ENCODE data around the gene S100A12. TPM values are rescaled to one million over a fixed set of nuclear protein-coding genes. Genes with fewer than 3 reads are reported as not detected.
A peak's percentile ranks its signal among the peaks of the same experiment; 100 is the strongest.

The S100A12 gene
- total and polyA plus RNA-seq, 9 of the 15 experiments (the other 6 are each of a cell fraction or from before 2014, with no cell fraction given), result not detected

DNA sequence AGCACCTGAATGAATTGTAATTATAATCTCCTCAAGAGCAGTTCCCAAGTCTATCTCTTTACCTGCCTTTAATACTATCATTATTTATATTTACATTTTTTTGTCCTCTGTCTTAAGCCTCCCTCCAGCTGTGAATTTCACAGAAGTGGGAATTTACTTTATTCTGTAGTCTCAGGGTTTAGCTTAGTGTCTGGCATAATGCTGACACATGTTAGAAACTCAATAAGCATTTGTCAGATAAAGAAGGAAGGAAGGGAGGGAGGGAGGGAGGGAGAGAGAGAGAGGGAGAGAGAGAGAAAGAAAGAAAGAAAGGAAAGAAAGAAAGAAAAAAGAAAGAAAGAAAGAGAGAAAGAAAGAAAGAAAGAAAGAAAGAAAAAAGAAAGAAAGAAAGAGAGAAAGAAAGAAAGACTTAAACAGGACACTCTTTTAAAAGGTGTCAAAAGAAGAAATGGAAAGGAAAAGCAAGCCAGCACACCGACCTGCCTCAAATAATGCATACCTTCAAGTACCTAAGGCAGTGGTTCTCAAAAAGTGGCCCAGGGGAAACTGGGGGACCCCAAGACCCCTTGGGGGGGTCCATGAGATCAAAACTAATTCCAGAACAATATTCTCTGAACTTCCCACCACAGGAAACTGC is 25.0 kb downstream of the S100A12 start (continued):
- TF ChIP-seq L3MBTL2 (IDR thresholded peaks at IDR 0.05), result peak; percentile 43; the same call in 1 of the 2 replicates
- no peak for TF ChIP-seq NCOA1 (IDR thresholded peaks at IDR 0.05; ENCODE audit: low read depth)
- TF ChIP-seq BRCA1 (IDR thresholded peaks at IDR 0.05), result no peak
- TF ChIP-seq BRCA1 (CRISPR knock-in tag; IDR thresholded peaks at IDR 0.05), result no peak
- TF ChIP-seq ZNF316 (IDR thresholded peaks at IDR 0.05), result peak; percentile 52
- TF ChIP-seq ZNF512 (tag; IDR thresholded peaks at IDR 0.05), result peak; percentile 95

DNA sequence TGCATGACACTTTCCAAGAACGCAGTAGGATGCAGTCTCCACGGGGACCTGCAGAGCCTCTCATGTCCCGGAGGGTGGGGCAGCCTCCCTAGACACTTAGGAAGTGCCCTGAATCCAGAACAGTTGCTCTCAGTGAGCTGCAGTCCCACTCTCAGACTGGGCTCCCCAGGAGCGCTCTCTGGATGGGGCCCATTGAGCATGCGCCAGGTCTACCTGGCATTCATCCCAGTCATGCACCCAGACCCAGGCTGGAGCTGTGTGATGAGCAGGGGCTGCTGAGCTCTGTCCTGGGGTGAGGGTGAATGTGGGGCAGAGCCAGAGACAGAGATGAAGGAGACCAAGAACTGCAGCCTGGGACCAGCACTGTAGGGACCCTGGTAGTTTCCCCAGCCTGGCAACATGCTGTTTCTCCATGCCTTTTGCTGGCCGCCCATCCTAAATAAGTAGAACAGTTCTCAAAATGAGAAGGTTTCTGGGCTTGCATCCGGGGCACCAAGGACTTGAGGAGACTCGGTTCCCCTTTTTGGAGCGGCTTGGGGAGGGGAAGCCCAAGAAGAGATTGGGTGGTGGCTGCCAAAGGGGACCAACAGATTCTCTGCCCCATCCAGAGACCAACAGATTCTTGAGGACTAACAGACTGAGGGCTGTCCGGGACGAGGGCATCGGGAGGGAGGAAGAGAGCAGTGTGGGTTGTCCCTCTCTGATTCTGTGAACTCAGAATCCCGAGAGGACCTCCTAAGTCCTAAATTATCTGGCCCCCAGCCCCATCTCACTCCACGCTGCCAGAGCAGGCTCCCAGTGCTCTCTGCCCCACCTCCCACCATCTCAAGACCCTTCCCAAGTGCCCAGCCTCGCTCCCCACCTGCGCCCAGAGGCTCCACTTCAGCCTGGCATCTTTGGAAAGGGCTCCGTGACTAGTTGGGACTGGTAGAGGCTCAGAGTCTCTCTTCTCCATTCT is 25.8 kb downstream of the S100A12 start:
- no peaks in the 10 kb centered on the region for H3K9me3 ChIP-seq (replicated peaks; ENCODE audit: control insufficient read depth, insufficient read depth, low read depth, low read length)
- in situ Hi-C loops (cut with MboI), result loop anchor here (5.0 to 10.0 kb wide), 2 partner anchors 158 to 405 kb away; no protein-coding TSS in a partner anchor

More for the DNA sequence above, 25.8 kb downstream of the S100A12 start:
- no peak overlapping the region for H3K9ac ChIP-seq (ENCODE audit: insufficient read depth in 1 of 2, low read depth in 2 of 2, low read length in 2 of 2)
- H4K20me1 ChIP-seq (replicated peaks; ENCODE audit: control insufficient read depth, insufficient read depth, low read length), result peaks cover 4% of the 10 kb centered on the region
- peak; percentile 26 for ATAC-seq
- H3K4me3 ChIP-seq, result no peak overlapping the region
- peaks cover 3 to 15% of the 10 kb centered on the region in 2 experiments; a peak in 3 of 5 replicates for H3K27me3 ChIP-seq (ENCODE audit: control insufficient read depth in 2 of 2, insufficient read depth in 2 of 2, low read length in 2 of 2)
- peaks cover 8 to 12% of the 10 kb centered on the region in 2 experiments for H3K4me1 ChIP-seq (replicated peaks in 1 of 2; ENCODE audit: control insufficient read depth in 2 of 2, insufficient read depth in 2 of 2, low read length in 2 of 2)
- 18% methylated on average over 17 of the region's 17 CpGs for WGBS (ENCODE audit: insufficient coverage, low coverage, missing lambda C conversion rate)
- H3K27ac ChIP-seq (ENCODE audit: extremely low read depth, low read depth, low read length), result no peak overlapping the region
- BruUV-seq (replicated peaks), result no TSS peak
- peak in 1 of 4 experiments; percentile 20 for DNase-seq (ENCODE audit: extremely low read depth in 1 of 4, low spot score in 3 of 4)
- FAIRE-seq, result no peak
- no peaks in the 10 kb centered on the region for H3K79me2 ChIP-seq (ENCODE audit: control insufficient read depth, insufficient read depth, low read length)
- intact Hi-C loops (cut with micrococcal nuclease), result loop anchor here (10.0 kb wide), 2 partner anchors 415 to 635 kb away; partner anchors contain the start of gene RAB13
- no peaks in the 10 kb centered on the region for H3K9me1 ChIP-seq (ENCODE audit: control insufficient read depth, insufficient read depth, low read length)
- CTCF ChIA-PET (ENCODE audit: low intra/inter-chr PET ratio), result interaction anchor here (0.6 kb wide), 1 partner anchor 25 kb away, joined by 3 read pairs; no protein-coding TSS in a partner anchor
- no peaks in the 10 kb centered on the region for H3K36me3 ChIP-seq (ENCODE audit: control insufficient read depth, insufficient read depth, low read length)
- TF ChIP-seq NRF1 (conservative IDR thresholded peaks at IDR 0.05 in 1 of 2, IDR thresholded peaks at IDR 0.05 in 1 of 2), result peak; percentile 73 to 78
- no peak for TF ChIP-seq ILF3 (IDR thresholded peaks at IDR 0.05; ENCODE audit: borderline replicate concordance)
- no peak overlapping the region for H3K4me2 ChIP-seq (ENCODE audit: insufficient read depth, low read length)
- H2AFZ ChIP-seq (ENCODE audit: low read depth, low read length), result no peak overlapping the region
- POLR2A ChIA-PET, result interaction anchor here (0.7 to 2.6 kb wide), 4 partner anchors 85 to 183 kb away, joined by 3 to 9 read pairs (median 3); no protein-coding TSS in a partner anchor
